H1 (cell line): ENCODE measurements around the gene STARD9. TPM values are rescaled to one million over a fixed set of nuclear protein-coding genes. Genes with fewer than 3 reads are reported as not detected.

Experiments used
- BACH1 ChIP-seq: IDR thresholded peaks from 2 replicates; pipeline ENCODE4 v1.6.1; 2012; ENCODE audit warnings: low read length, improper control_type of control experiment
- KDM4A ChIP-seq: IDR thresholded peaks from one replicate; pipeline ENCODE4 v1.7.1; 2012; ENCODE audit warnings: low read depth, mild to moderate bottlenecking, moderate library complexity, low read length, inconsistent platforms; ENCODE audit not compliant: severe bottlenecking
- KDM5A ChIP-seq: fragments of 200-600 bp; IDR thresholded peaks from 2 replicates; pipeline ENCODE4 v1.7.1; 2012; ENCODE audit warnings: mild to moderate bottlenecking, low read length, inconsistent platforms, mixed read lengths
- POU5F1 ChIP-seq: IDR thresholded peaks from 2 replicates; pipeline ENCODE4 v1.6.1; 2011; ENCODE audit warnings: low read depth, mild to moderate bottlenecking, low read length, moderate library complexity
- RBBP5 ChIP-seq: IDR thresholded peaks from 2 replicates; pipeline ENCODE4 v1.7.1; 2012; ENCODE audit warnings: low read depth, mild to moderate bottlenecking, inconsistent platforms, low read length, moderate library complexity, borderline replicate concordance
- RXRA ChIP-seq: IDR thresholded peaks from 2 replicates; pipeline ENCODE4 v1.6.1; 2011; ENCODE audit warnings: low read depth, mild to moderate bottlenecking, low read length, moderate library complexity; ENCODE audit not compliant: insufficient read depth
- SP4 ChIP-seq: IDR thresholded peaks from 2 replicates; pipeline ENCODE4 v1.6.1; 2012; ENCODE audit warnings: low read length, inconsistent platforms
- TBP ChIP-seq: IDR thresholded peaks from 2 replicates; pipeline ENCODE4 v1.6.1; 2011; ENCODE audit warnings: low read depth, low read length, improper control_type of control experiment
- YY1 ChIP-seq: IDR thresholded peaks from 2 replicates; pipeline ENCODE4 v1.6.1; 2011; ENCODE audit warnings: low read depth, mild to moderate bottlenecking, low read length
- polyA plus RNA-seq, 7 experiments: library from polyadenylated mRNA; depleted of rRNA in 3 of 7; stranded (reverse) in 5 of 7; unstranded in 2 of 7; fragments of >200 nt in 5 of 7; fragments of 200-250 nt in 2 of 7; gene quantifications; 1 replicate in 5 of 7; 2 replicates in 1 of 7; 4 replicates in 1 of 7; pipeline versions ENCODE4 v1.2.1 to v1.2.3, GENCODE V29; 2011 to 2013; ENCODE audit warnings: missing spikeins in 2 of 7, mixed read lengths in 2 of 7
- total RNA-seq: library from RNA; stranded (reverse); fragmentation: NEBNext Ultra II Directional; extraction: Animal tissue kit (Norgen Biotek cat#: 25700); gene quantifications from 2 replicates; pipeline ENCODE4 v1.2.1, GENCODE V29; 2021
- TF ChIP-seq, protein P1 (sequence below): fragments of 300-600 bp; sonication (generic); IDR thresholded peaks from 2 replicates; pipeline ENCODE4 v1.7.1; 2012; ENCODE audit warnings: low read length, moderate library complexity, mild to moderate bottlenecking, inconsistent platforms; ENCODE audit not compliant: insufficient replicate concordance

The STARD9 gene
- total and polyA plus RNA-seq, 2 of the 8 experiments (the other 6 are each of a cell fraction or from before 2014, with no cell fraction given): 2.8 to 7.0 TPM

DNA sequence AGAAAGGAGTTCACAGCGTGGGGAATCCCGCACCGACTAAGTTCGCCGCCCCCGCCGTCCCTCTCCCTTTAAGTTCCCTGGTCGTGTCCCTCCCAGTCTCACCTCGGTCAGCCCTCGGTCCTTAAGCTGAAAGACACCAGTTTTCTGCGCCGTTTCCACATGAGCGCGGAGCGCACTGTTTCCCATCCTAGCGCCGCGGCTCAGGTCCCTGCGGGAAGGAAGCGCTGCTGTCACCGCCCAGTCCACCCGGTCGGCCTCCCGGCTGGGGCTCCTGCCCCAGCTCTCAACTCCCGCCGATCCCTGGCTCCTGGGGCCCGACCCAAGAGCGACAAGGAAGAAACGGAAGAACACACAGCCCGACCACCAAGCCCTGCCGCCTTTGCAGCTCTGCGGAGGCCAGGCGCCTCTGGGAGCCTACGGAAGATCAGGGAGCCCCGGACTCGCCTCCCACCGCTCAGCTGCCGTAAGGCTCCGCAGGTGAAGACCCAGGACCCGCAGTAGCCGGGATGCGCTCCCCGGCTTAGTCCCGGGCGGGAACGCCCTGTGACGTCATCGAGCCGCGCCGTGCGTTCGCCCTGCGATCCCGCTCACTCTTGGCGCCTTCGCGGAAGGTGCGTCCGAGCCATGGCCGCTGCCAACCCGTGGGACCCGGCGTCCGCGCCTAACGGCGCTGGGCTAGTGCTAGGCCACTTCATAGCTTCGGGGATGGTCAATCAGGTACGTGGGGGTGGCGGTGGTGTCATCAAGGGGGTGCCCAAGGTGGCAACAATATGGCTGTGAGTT lies 27.0 kb upstream of the STARD9 start, which contains the start of the genes HAUS2 and LRRC57 (continued):
- TF ChIP-seq, protein P1, sequence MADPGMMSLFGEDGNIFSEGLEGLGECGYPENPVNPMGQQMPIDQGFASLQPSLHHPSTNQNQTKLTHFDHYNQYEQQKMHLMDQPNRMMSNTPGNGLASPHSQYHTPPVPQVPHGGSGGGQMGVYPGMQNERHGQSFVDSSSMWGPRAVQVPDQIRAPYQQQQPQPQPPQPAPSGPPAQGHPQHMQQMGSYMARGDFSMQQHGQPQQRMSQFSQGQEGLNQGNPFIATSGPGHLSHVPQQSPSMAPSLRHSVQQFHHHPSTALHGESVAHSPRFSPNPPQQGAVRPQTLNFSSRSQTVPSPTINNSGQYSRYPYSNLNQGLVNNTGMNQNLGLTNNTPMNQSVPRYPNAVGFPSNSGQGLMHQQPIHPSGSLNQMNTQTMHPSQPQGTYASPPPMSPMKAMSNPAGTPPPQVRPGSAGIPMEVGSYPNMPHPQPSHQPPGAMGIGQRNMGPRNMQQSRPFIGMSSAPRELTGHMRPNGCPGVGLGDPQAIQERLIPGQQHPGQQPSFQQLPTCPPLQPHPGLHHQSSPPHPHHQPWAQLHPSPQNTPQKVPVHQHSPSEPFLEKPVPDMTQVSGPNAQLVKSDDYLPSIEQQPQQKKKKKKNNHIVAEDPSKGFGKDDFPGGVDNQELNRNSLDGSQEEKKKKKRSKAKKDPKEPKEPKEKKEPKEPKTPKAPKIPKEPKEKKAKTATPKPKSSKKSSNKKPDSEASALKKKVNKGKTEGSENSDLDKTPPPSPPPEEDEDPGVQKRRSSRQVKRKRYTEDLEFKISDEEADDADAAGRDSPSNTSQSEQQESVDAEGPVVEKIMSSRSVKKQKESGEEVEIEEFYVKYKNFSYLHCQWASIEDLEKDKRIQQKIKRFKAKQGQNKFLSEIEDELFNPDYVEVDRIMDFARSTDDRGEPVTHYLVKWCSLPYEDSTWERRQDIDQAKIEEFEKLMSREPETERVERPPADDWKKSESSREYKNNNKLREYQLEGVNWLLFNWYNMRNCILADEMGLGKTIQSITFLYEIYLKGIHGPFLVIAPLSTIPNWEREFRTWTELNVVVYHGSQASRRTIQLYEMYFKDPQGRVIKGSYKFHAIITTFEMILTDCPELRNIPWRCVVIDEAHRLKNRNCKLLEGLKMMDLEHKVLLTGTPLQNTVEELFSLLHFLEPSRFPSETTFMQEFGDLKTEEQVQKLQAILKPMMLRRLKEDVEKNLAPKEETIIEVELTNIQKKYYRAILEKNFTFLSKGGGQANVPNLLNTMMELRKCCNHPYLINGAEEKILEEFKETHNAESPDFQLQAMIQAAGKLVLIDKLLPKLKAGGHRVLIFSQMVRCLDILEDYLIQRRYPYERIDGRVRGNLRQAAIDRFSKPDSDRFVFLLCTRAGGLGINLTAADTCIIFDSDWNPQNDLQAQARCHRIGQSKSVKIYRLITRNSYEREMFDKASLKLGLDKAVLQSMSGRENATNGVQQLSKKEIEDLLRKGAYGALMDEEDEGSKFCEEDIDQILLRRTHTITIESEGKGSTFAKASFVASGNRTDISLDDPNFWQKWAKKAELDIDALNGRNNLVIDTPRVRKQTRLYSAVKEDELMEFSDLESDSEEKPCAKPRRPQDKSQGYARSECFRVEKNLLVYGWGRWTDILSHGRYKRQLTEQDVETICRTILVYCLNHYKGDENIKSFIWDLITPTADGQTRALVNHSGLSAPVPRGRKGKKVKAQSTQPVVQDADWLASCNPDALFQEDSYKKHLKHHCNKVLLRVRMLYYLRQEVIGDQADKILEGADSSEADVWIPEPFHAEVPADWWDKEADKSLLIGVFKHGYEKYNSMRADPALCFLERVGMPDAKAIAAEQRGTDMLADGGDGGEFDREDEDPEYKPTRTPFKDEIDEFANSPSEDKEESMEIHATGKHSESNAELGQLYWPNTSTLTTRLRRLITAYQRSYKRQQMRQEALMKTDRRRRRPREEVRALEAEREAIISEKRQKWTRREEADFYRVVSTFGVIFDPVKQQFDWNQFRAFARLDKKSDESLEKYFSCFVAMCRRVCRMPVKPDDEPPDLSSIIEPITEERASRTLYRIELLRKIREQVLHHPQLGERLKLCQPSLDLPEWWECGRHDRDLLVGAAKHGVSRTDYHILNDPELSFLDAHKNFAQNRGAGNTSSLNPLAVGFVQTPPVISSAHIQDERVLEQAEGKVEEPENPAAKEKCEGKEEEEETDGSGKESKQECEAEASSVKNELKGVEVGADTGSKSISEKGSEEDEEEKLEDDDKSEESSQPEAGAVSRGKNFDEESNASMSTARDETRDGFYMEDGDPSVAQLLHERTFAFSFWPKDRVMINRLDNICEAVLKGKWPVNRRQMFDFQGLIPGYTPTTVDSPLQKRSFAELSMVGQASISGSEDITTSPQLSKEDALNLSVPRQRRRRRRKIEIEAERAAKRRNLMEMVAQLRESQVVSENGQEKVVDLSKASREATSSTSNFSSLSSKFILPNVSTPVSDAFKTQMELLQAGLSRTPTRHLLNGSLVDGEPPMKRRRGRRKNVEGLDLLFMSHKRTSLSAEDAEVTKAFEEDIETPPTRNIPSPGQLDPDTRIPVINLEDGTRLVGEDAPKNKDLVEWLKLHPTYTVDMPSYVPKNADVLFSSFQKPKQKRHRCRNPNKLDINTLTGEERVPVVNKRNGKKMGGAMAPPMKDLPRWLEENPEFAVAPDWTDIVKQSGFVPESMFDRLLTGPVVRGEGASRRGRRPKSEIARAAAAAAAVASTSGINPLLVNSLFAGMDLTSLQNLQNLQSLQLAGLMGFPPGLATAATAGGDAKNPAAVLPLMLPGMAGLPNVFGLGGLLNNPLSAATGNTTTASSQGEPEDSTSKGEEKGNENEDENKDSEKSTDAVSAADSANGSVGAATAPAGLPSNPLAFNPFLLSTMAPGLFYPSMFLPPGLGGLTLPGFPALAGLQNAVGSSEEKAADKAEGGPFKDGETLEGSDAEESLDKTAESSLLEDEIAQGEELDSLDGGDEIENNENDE: no peak
- TF ChIP-seq RBBP5 (peak; percentile 95), KDM5A (peak; percentile 90), RXRA (no peak), BACH1 (no peak), SP4 (0 out of 2 replicates have a peak, but pooled peaks have one; percentile 32), KDM4A (no peak), YY1 (peak; percentile 88), POU5F1 (no peak), TBP (peak; percentile 84)
